ENCODE data around the gene PMIS2.

The PMIS2 gene

DNA sequence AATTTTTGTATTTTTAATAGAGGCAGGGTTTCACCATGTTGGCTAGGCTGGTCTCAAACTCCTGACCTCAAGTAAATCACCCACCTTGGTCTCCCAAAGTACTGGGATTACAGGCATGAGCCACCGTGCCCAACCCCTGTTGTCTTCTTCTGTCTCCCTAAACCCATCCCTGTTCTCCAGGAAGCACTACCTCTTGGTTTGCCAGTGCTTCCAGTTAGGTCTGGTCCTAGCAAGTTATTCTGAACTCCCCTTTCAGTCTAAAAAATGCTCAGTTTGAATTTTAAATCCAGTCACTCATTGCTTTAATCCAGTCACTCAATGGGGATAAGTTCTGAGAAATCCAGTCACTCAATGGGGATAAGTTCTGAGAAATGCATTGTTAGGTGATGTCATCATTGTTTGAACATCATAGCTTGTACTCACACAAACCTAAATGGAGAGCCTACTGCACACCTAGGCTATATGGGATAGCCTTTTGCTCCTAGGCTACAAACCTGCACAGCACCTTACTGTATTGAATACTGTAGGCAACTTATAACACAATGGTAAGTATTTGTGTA lies 14.5 kb upstream of the PMIS2 start:
- H3K4me1 ChIP-seq (ENCODE audit: insufficient read depth, low read length, poor library complexity, severe bottlenecking), result no peaks in the 10 kb centered on the region
- H3K9me3 ChIP-seq (ENCODE audit: insufficient read depth, low read depth, low read length), result no peaks in the 10 kb centered on the region
- TF ChIP-seq, protein P1, sequence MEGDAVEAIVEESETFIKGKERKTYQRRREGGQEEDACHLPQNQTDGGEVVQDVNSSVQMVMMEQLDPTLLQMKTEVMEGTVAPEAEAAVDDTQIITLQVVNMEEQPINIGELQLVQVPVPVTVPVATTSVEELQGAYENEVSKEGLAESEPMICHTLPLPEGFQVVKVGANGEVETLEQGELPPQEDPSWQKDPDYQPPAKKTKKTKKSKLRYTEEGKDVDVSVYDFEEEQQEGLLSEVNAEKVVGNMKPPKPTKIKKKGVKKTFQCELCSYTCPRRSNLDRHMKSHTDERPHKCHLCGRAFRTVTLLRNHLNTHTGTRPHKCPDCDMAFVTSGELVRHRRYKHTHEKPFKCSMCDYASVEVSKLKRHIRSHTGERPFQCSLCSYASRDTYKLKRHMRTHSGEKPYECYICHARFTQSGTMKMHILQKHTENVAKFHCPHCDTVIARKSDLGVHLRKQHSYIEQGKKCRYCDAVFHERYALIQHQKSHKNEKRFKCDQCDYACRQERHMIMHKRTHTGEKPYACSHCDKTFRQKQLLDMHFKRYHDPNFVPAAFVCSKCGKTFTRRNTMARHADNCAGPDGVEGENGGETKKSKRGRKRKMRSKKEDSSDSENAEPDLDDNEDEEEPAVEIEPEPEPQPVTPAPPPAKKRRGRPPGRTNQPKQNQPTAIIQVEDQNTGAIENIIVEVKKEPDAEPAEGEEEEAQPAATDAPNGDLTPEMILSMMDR (conservative IDR thresholded peaks at IDR 0.05; ENCODE audit: low read length), result no peak
- TF ChIP-seq EZH2phosphoT487 (IDR thresholded peaks at IDR 0.05; ENCODE audit: borderline replicate concordance), result no peak
- H3K4me3 ChIP-seq (ENCODE audit: low read length, poor library complexity, severe bottlenecking), result no peak overlapping the region
- no peak overlapping the region for H2AFZ ChIP-seq (ENCODE audit: low read length)
- no peaks in the 10 kb centered on the region for H3K36me3 ChIP-seq (ENCODE audit: insufficient read depth, low read length)
- H3K79me2 ChIP-seq (ENCODE audit: insufficient read depth, low read length), result no peaks in the 10 kb centered on the region
- no peaks in the 10 kb centered on the region for H3K27me3 ChIP-seq (ENCODE audit: insufficient read depth, low read length, poor library complexity, severe bottlenecking)
- H3F3A ChIP-seq (ENCODE audit: low read depth), result no peaks in the 10 kb centered on the region
- no peaks in the 10 kb centered on the region for H3K9me2 ChIP-seq (replicated peaks; ENCODE audit: low read depth, low read length)
- no peak overlapping the region for H3K4me2 ChIP-seq (ENCODE audit: low read depth, low read length, poor library complexity, severe bottlenecking)
- no peak overlapping the region for H3K9ac ChIP-seq (ENCODE audit: low read depth, low read length, poor library complexity, severe bottlenecking)
- no peaks in the 10 kb centered on the region for H4K20me1 ChIP-seq (ENCODE audit: insufficient read depth, low read length, poor library complexity, severe bottlenecking)

DNA sequence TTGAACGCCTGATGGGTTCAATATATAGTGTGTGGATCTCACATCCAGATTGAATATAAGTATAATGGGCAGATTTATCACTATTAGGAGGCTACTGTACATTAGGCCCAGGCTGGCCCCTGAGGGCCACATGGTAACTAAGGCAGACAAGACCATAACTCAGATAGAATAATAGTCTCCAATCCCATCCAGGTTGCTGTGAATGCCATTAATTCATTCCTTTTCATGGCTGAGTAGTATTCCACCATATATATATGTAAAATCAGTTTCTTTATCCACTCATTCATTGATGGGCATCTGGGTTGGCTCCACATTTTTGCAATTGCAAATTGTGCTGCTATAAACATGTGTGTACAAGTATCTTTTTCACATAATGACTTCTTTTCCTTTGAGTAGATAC lies 8.1 kb upstream of the PMIS2 start:
- no peaks in the 10 kb centered on the region for H3F3A ChIP-seq (ENCODE audit: low read depth)
- no peaks in the 10 kb centered on the region for H4K20me1 ChIP-seq (ENCODE audit: insufficient read depth, low read length, poor library complexity, severe bottlenecking)
- H3K9me2 ChIP-seq (replicated peaks; ENCODE audit: low read depth, low read length), result no peaks in the 10 kb centered on the region
- no peak overlapping the region for H3K4me2 ChIP-seq (ENCODE audit: low read depth, low read length, poor library complexity, severe bottlenecking)
- H3K4me1 ChIP-seq (ENCODE audit: insufficient read depth, low read length, poor library complexity, severe bottlenecking), result no peaks in the 10 kb centered on the region
- no peaks in the 10 kb centered on the region for H3K79me2 ChIP-seq (ENCODE audit: insufficient read depth, low read length)
- no peak overlapping the region for H3K9ac ChIP-seq (ENCODE audit: low read depth, low read length, poor library complexity, severe bottlenecking)
- H3K9me3 ChIP-seq (ENCODE audit: insufficient read depth, low read depth, low read length), result no peaks in the 10 kb centered on the region
- H3K27me3 ChIP-seq (ENCODE audit: insufficient read depth, low read length, poor library complexity, severe bottlenecking), result no peaks in the 10 kb centered on the region
- no peak overlapping the region for H3K4me3 ChIP-seq (ENCODE audit: low read length, poor library complexity, severe bottlenecking)
- H3K36me3 ChIP-seq (ENCODE audit: insufficient read depth, low read length), result no peaks in the 10 kb centered on the region
- TF ChIP-seq, protein P1 (conservative IDR thresholded peaks at IDR 0.05; ENCODE audit: low read length), result no peak
- TF ChIP-seq EZH2phosphoT487 (IDR thresholded peaks at IDR 0.05; ENCODE audit: borderline replicate concordance), result no peak
- H2AFZ ChIP-seq (ENCODE audit: low read length), result no peak overlapping the region

DNA sequence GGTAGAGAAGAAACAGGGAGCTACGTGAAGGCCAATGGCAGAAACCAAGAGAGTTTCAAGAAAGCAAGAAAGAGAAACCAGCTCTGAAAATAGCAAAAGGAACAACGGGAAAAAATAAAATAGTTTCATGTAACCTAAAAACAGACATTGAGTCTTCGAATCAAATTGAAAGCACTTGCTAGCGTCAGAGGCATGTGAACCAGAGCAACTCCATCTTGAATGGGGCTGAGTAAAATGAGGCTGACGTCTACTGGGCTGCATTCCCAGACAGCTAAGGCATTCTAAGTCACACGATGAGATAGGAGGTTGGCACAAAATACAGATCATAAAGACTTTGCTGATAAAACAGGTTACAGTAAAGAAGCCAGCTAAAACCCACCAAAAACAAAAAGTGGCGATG lies 7.3 kb upstream of the PMIS2 start:
- no peaks in the 10 kb centered on the region for H3K36me3 ChIP-seq (ENCODE audit: insufficient read depth, low read length)
- H3K9ac ChIP-seq (ENCODE audit: low read depth, low read length, poor library complexity, severe bottlenecking), result no peak overlapping the region
- H3K4me2 ChIP-seq (ENCODE audit: low read depth, low read length, poor library complexity, severe bottlenecking), result no peak overlapping the region
- no peaks in the 10 kb centered on the region for H3K9me2 ChIP-seq (replicated peaks; ENCODE audit: low read depth, low read length)
- no peaks in the 10 kb centered on the region for H3K27me3 ChIP-seq (ENCODE audit: insufficient read depth, low read length, poor library complexity, severe bottlenecking)
- no peaks in the 10 kb centered on the region for H3K79me2 ChIP-seq (ENCODE audit: insufficient read depth, low read length)
- H2AFZ ChIP-seq (ENCODE audit: low read length), result no peak overlapping the region
- no peak overlapping the region for H3K4me3 ChIP-seq (ENCODE audit: low read length, poor library complexity, severe bottlenecking)
- no peaks in the 10 kb centered on the region for H3K4me1 ChIP-seq (ENCODE audit: insufficient read depth, low read length, poor library complexity, severe bottlenecking)
- H4K20me1 ChIP-seq (ENCODE audit: insufficient read depth, low read length, poor library complexity, severe bottlenecking), result no peaks in the 10 kb centered on the region
- no peaks in the 10 kb centered on the region for H3K9me3 ChIP-seq (ENCODE audit: insufficient read depth, low read depth, low read length)
- H3F3A ChIP-seq (ENCODE audit: low read depth), result no peaks in the 10 kb centered on the region
- TF ChIP-seq EZH2phosphoT487 (IDR thresholded peaks at IDR 0.05; ENCODE audit: borderline replicate concordance), result no peak
- TF ChIP-seq, protein P1 (conservative IDR thresholded peaks at IDR 0.05; ENCODE audit: low read length), result no peak

Measured in Loucy (cell line).